SK-N-SH (cell line): ENCODE measurements around the gene BCHE. TPM values are rescaled to one million over a fixed set of nuclear protein-coding genes. Genes with fewer than 3 reads are reported as not detected.

ENCODE experiments used
- CTCF ChIA-PET: fragments of 300-600, 350-600 bp; formaldehyde crosslinking; extraction: SDS; loops from one replicate; lab custom pipeline; 2021; lab: Yijun Ruan, JAX
- POLR2A ChIA-PET: fragments of 350-600 bp; sonication (Branson Sonifier 250); formaldehyde crosslinking; extraction: SDS; loops from one replicate; lab custom pipeline; 2020; ENCODE audit warnings: antibody characterized with exemption, inconsistent platforms; lab: Yijun Ruan, JAX
- DNase-seq: peaks from one replicate; pipeline ENCODE4 v3.0.0; 2012
- H2AFZ ChIP-seq: fragments of 200-600 bp; sonication (generic); 2 replicates; pipeline ENCODE4 v1.8.1; 2016; ENCODE audit warnings: antibody characterized with exemption, mild to moderate bottlenecking, low read depth
- H3F3A ChIP-seq: fragments of 200-600 bp; sonication (generic); replicated peaks from 2 replicates; pipeline ENCODE3; 2016; ENCODE audit warnings: antibody characterized with exemption, mild to moderate bottlenecking; ENCODE audit not compliant: insufficient read depth
- H3K27ac ChIP-seq, 2 experiments: fragments of 200-500 bp in 1 of 2; fragments of 200-600 bp in 1 of 2; sonication (Bioruptor generic) in 1 of 2; sonication (generic), shearing (Covaris generic) in 1 of 2; 2 replicates each; pipeline versions ENCODE4 v1.5.1 to v1.6.1; 2014 to 2016; ENCODE audit warnings: low read depth in 2 of 2, inconsistent platforms in 1 of 2, low read length in 1 of 2, mild to moderate bottlenecking in 1 of 2, mixed read lengths in 1 of 2
- H3K27me3 ChIP-seq: fragments of 200-600 bp; sonication (generic), shearing (Covaris generic); 2 replicates; pipeline ENCODE4 v1.6.1; 2016; ENCODE audit warnings: mixed run types; ENCODE audit not compliant: insufficient read depth
- H3K36me3 ChIP-seq, 2 experiments: fragments of 200-500 bp in 1 of 2; fragments of 200-600 bp in 1 of 2; sonication (Bioruptor generic) in 1 of 2; sonication (generic) in 1 of 2; replicated peaks in 1 of 2; 2 replicates each; pipeline versions ENCODE3 to v1.5.1; 2014 to 2016; ENCODE audit warnings: low read length in 1 of 2, mild to moderate bottlenecking in 1 of 2; ENCODE audit not compliant: insufficient read depth in 2 of 2, control insufficient read depth in 1 of 2
- H3K4me1 ChIP-seq, 2 experiments: fragments of 200-500 bp in 1 of 2; fragments of 200-600 bp in 1 of 2; sonication (Bioruptor generic) in 1 of 2; sonication (generic), shearing (Covaris generic) in 1 of 2; 2 replicates each; pipeline versions ENCODE4 v1.5.1 to v1.6.1; 2014 to 2016; ENCODE audit warnings: low read depth in 1 of 2, low read length in 1 of 2, mixed run types in 1 of 2; ENCODE audit not compliant: insufficient read depth in 2 of 2, control insufficient read depth in 1 of 2
- H3K4me2 ChIP-seq: fragments of 200-600 bp; sonication (generic), shearing (Covaris generic); 2 replicates; pipeline ENCODE4 v1.6.1; 2017; ENCODE audit warnings: mixed run types
- H3K4me3 ChIP-seq, 2 experiments: fragments of 200-500 bp in 1 of 2; fragments of 200-600 bp in 1 of 2; sonication (Bioruptor generic) in 1 of 2; sonication (generic), shearing (Covaris generic) in 1 of 2; 2 replicates each; pipeline versions ENCODE4 v1.5.1 to v1.8.1; 2014 to 2016; ENCODE audit warnings: low read depth in 2 of 2, inconsistent platforms in 1 of 2, low read length in 1 of 2, mild to moderate bottlenecking in 1 of 2, mixed read lengths in 1 of 2, moderate library complexity in 1 of 2
- H3K79me2 ChIP-seq: fragments of 200-600 bp; sonication (generic); 2 replicates; pipeline ENCODE4 v1.8.1; 2017; ENCODE audit warnings: mild to moderate bottlenecking; ENCODE audit not compliant: insufficient read depth
- H3K9ac ChIP-seq: fragments of 200-600 bp; sonication (generic); 2 replicates; pipeline ENCODE4 v1.6.1; 2017; ENCODE audit warnings: mixed run types
- H3K9me2 ChIP-seq: fragments of 200-600 bp; sonication (generic); 2 replicates; pipeline ENCODE4 v1.6.1; 2017; ENCODE audit warnings: mixed run types
- H3K9me3 ChIP-seq: fragments of 200-600 bp; sonication (generic); 2 replicates; pipeline ENCODE4 v1.6.1; 2017; ENCODE audit warnings: mixed run types, mild to moderate bottlenecking, moderate library complexity
- H4K20me1 ChIP-seq: fragments of 200-600 bp; sonication (generic); 2 replicates; pipeline ENCODE4 v1.6.1; 2017; ENCODE audit warnings: mild to moderate bottlenecking, mixed run types; ENCODE audit not compliant: insufficient read depth
- CHD2 ChIP-seq: fragments of 150-350 bp; IDR thresholded peaks from 2 replicates; pipeline ENCODE4 v1.6.1; 2018; ENCODE audit warnings: low read length; ENCODE audit not compliant: partially characterized antibody
- ELF1 ChIP-seq: IDR thresholded peaks from 2 replicates; pipeline ENCODE4 v1.4.0; 2012
- EP300 ChIP-seq, 2 experiments: IDR thresholded peaks; 2 replicates each; pipeline versions ENCODE4 v1.4.0 to v1.6.1; 2012; ENCODE audit warnings: borderline replicate concordance in 1 of 2, low read depth in 1 of 2, low read length in 1 of 2
- FOXM1 ChIP-seq: IDR thresholded peaks from 2 replicates; pipeline ENCODE4 v1.4.0; 2012; ENCODE audit warnings: low read depth, mild to moderate bottlenecking
- GABPA ChIP-seq: IDR thresholded peaks from 2 replicates; pipeline ENCODE4 v1.4.0; 2012; ENCODE audit warnings: low read depth, mild to moderate bottlenecking
- GATA2 ChIP-seq: sonication (generic); formaldehyde crosslinking; IDR thresholded peaks from 2 replicates; pipeline ENCODE4 v1.5.0; 2020; ENCODE audit warnings: mild to moderate bottlenecking, missing genetic modification reagents
- JUND ChIP-seq: IDR thresholded peaks from 2 replicates; pipeline ENCODE4 v1.4.0; 2012
- MEF2A ChIP-seq: IDR thresholded peaks from 2 replicates; pipeline ENCODE4 v1.4.0; 2012; ENCODE audit warnings: low read depth, borderline replicate concordance
- NFIC ChIP-seq: IDR thresholded peaks from 2 replicates; pipeline ENCODE4 v1.4.0; 2012; ENCODE audit warnings: borderline replicate concordance
- NRF1 ChIP-seq: IDR thresholded peaks from 2 replicates; pipeline ENCODE4 v1.6.1; 2012; ENCODE audit warnings: low read depth, mild to moderate bottlenecking, low read length
- POLR2AphosphoS5 ChIP-seq: IDR thresholded peaks from 2 replicates; pipeline ENCODE4 v1.6.1; 2012; ENCODE audit warnings: low read depth, low read length
- RAD21 ChIP-seq: IDR thresholded peaks from 2 replicates; pipeline ENCODE4 v1.6.1; 2012; ENCODE audit warnings: mild to moderate bottlenecking, low read length
- RCOR1 ChIP-seq: fragments of 150-350 bp; IDR thresholded peaks from 2 replicates; pipeline ENCODE4 v1.6.1; 2017; ENCODE audit warnings: antibody characterized with exemption, low read length
- RXRA ChIP-seq: IDR thresholded peaks from 2 replicates; pipeline ENCODE4 v1.4.0; 2012; ENCODE audit warnings: low read depth, mild to moderate bottlenecking, borderline replicate concordance
- SMC3 ChIP-seq: IDR thresholded peaks from 2 replicates; pipeline ENCODE4 v1.6.1; 2012; ENCODE audit warnings: low read depth, low read length, improper control_type of control experiment
- TCF12 ChIP-seq: IDR thresholded peaks from 2 replicates; pipeline ENCODE4 v1.4.0; 2012
- TEAD4 ChIP-seq: IDR thresholded peaks from 2 replicates; pipeline ENCODE4 v1.4.0; 2012; ENCODE audit warnings: mild to moderate bottlenecking, borderline replicate concordance; ENCODE audit not compliant: insufficient read depth
- YY1 ChIP-seq: IDR thresholded peaks from 2 replicates; pipeline ENCODE4 v1.4.0; 2012; ENCODE audit warnings: low read depth, mild to moderate bottlenecking
- WGBS: methylation state at CpG from one replicate; pipeline ENCODE4 v1.1.6; 2017; ENCODE audit warnings: low lambda C conversion rate; 5-methylcytosine and 5-hydroxymethylcytosine counted together
- polyA plus RNA-seq, 3 experiments: library from polyadenylated mRNA; depleted of rRNA; stranded (reverse); fragments of >200 nt; gene quantifications; 2 replicates each; pipeline ENCODE4 v1.2.3, GENCODE V29; 2012
- TF ChIP-seq, protein P1 (sequence below): fragments of 200-600 bp; sonication (generic); IDR thresholded peaks from 2 replicates; pipeline ENCODE4 v1.6.1; 2017; ENCODE audit warnings: antibody characterized with exemption, mild to moderate bottlenecking, moderate library complexity
- TF ChIP-seq, protein P2 (sequence below): fragments of 150-350 bp; IDR thresholded peaks from 2 replicates; pipeline ENCODE4 v1.6.1; 2017; ENCODE audit warnings: antibody characterized with exemption, low read length, low read depth, borderline replicate concordance
- TF ChIP-seq, protein P3 (sequence below): fragments of 150-350 bp; IDR thresholded peaks from 2 replicates; pipeline ENCODE4 v1.6.1; 2016; ENCODE audit warnings: mild to moderate bottlenecking, low read depth, low read length
- TF ChIP-seq, protein P4 (sequence below): IDR thresholded peaks from 2 replicates; pipeline ENCODE4; 2012
- TF ChIP-seq, protein P5 (sequence below): IDR thresholded peaks from 2 replicates; pipeline ENCODE4 v1.4.0; 2012; ENCODE audit warnings: low read depth, borderline replicate concordance

Gene BCHE
- polyA plus RNA-seq, 1 of the 3 experiments (the other 2 are of a cell fraction), result not detected

DNA sequence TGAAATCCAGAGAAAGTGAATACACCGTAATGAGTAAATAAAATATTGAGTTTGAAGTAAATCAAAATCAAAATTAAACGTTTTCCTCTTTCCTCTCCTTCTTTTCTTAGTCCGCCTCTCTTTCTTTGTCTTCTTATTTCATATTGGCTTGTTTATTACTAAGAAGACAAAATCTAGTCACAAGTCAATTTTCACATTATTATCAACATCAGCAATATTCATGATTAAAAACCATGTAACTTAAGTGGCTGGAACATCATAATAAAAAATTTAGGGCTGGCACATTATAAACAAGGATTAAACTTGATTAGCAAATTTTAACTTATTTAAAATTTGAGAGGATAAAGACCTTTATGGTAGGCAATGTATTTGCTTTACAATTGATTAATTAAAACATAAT, 61.4 kb downstream of the BCHE start:
- H3K9me3 ChIP-seq, result no peaks in the 10 kb centered on the region
- H4K20me1 ChIP-seq, result no peaks in the 10 kb centered on the region
- TF ChIP-seq RAD21, result no peak
- TF ChIP-seq, protein P1, sequence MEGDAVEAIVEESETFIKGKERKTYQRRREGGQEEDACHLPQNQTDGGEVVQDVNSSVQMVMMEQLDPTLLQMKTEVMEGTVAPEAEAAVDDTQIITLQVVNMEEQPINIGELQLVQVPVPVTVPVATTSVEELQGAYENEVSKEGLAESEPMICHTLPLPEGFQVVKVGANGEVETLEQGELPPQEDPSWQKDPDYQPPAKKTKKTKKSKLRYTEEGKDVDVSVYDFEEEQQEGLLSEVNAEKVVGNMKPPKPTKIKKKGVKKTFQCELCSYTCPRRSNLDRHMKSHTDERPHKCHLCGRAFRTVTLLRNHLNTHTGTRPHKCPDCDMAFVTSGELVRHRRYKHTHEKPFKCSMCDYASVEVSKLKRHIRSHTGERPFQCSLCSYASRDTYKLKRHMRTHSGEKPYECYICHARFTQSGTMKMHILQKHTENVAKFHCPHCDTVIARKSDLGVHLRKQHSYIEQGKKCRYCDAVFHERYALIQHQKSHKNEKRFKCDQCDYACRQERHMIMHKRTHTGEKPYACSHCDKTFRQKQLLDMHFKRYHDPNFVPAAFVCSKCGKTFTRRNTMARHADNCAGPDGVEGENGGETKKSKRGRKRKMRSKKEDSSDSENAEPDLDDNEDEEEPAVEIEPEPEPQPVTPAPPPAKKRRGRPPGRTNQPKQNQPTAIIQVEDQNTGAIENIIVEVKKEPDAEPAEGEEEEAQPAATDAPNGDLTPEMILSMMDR, result no peak
- no peak for TF ChIP-seq NRF1
- TF ChIP-seq, protein P2, sequence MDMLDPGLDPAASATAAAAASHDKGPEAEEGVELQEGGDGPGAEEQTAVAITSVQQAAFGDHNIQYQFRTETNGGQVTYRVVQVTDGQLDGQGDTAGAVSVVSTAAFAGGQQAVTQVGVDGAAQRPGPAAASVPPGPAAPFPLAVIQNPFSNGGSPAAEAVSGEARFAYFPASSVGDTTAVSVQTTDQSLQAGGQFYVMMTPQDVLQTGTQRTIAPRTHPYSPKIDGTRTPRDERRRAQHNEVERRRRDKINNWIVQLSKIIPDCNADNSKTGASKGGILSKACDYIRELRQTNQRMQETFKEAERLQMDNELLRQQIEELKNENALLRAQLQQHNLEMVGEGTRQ, result no peak
- TF ChIP-seq NFIC, result no peak
- no peak for TF ChIP-seq TCF12
- TF ChIP-seq SMC3, result no peak
- TF ChIP-seq POLR2AphosphoS5, result no peak
- TF ChIP-seq GATA2 (CRISPR knock-in tag), result no peak
- no peak for TF ChIP-seq GABPA
- no peak for TF ChIP-seq YY1
- no peak for TF ChIP-seq JUND
- TF ChIP-seq, protein P3, sequence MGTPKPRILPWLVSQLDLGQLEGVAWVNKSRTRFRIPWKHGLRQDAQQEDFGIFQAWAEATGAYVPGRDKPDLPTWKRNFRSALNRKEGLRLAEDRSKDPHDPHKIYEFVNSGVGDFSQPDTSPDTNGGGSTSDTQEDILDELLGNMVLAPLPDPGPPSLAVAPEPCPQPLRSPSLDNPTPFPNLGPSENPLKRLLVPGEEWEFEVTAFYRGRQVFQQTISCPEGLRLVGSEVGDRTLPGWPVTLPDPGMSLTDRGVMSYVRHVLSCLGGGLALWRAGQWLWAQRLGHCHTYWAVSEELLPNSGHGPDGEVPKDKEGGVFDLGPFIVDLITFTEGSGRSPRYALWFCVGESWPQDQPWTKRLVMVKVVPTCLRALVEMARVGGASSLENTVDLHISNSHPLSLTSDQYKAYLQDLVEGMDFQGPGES, result no peak
- no peaks in the 10 kb centered on the region for H3K36me3 ChIP-seq
- no peak overlapping the region for H3K9ac ChIP-seq
- no peaks in the 10 kb centered on the region for H3F3A ChIP-seq
- ChIA-PET CTCF (no interaction called here), POLR2A (no interaction called here)
- H3K4me2 ChIP-seq, result no peak overlapping the region
- no peak overlapping the region for H3K27ac ChIP-seq
- H3K27me3 ChIP-seq, result no peaks in the 10 kb centered on the region
- no peak overlapping the region for H3K4me3 ChIP-seq
- no peaks in the 10 kb centered on the region for H3K79me2 ChIP-seq
- 14% methylated on average over 3 of the region's 3 CpGs for WGBS
- no peaks in the 10 kb centered on the region for H3K9me2 ChIP-seq
- H3K4me1 ChIP-seq, result no peaks in the 10 kb centered on the region
- H2AFZ ChIP-seq, result no peak overlapping the region
- DNase-seq, result no peak

DNA sequence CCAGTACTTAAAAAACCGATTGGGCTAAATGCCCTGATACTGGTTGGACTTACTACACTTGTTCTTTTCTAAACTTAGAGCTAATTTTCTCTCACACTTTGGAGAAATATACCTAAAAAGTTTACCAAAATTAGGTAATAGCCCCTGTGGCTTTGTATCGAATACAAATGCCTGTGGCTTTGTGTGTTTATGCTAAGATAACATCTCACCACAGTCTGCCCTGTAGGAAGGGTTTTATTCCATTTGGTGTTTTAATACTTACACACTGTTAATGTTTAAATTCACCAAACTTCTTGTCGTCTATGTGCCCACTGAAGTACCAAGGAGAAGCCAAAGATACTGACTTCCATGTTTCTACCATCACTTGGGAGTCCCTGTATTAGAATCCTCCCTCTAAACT, 66.4 kb downstream of the BCHE start:
- Histone ChIP-seq H2AFZ (no peak overlapping the region), H3K9ac (no peak overlapping the region), H3K79me2 (no peaks in the 10 kb centered on the region), H3K9me3 (no peaks in the 10 kb centered on the region), H4K20me1 (no peaks in the 10 kb centered on the region), H3K36me3 (no peaks in the 10 kb centered on the region), H3K27ac (no peak overlapping the region), H3K4me2 (no peak overlapping the region), H3F3A (no peaks in the 10 kb centered on the region), H3K4me3 (no peak overlapping the region), H3K4me1 (no peaks in the 10 kb centered on the region), H3K9me2 (no peaks in the 10 kb centered on the region), H3K27me3 (no peaks in the 10 kb centered on the region)
- no peak for DNase-seq
- POLR2A ChIA-PET, result no interaction called here
- WGBS, result 3% methylated on average over 3 of the region's 3 CpGs
- CTCF ChIA-PET, result no interaction called here
- no peak for TF ChIP-seq FOXM1
- TF ChIP-seq GATA2 (CRISPR knock-in tag), result no peak
- TF ChIP-seq TEAD4, result no peak
- no peak for TF ChIP-seq MEF2A
- no peak for TF ChIP-seq RCOR1
- TF ChIP-seq, protein P4, sequence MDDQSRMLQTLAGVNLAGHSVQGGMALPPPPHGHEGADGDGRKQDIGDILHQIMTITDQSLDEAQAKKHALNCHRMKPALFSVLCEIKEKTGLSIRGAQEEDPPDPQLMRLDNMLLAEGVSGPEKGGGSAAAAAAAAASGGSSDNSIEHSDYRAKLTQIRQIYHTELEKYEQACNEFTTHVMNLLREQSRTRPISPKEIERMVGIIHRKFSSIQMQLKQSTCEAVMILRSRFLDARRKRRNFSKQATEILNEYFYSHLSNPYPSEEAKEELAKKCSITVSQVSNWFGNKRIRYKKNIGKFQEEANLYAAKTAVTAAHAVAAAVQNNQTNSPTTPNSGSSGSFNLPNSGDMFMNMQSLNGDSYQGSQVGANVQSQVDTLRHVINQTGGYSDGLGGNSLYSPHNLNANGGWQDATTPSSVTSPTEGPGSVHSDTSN, result no peak
- no peak for TF ChIP-seq NRF1
- no peak for TF ChIP-seq CHD2
- no peak for TF ChIP-seq YY1
- TF ChIP-seq, protein P5, sequence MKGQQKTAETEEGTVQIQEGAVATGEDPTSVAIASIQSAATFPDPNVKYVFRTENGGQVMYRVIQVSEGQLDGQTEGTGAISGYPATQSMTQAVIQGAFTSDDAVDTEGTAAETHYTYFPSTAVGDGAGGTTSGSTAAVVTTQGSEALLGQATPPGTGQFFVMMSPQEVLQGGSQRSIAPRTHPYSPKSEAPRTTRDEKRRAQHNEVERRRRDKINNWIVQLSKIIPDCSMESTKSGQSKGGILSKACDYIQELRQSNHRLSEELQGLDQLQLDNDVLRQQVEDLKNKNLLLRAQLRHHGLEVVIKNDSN, result no peak
- no peak for TF ChIP-seq RAD21
- TF ChIP-seq RXRA, result no peak
- TF ChIP-seq EP300 (IDR thresholded peaks at IDR 0.05; ENCODE audit: borderline replicate concordance in 1 of 2, low read depth in 1 of 2, low read length in 1 of 2), result no peak
- TF ChIP-seq, protein P1, result no peak
- TF ChIP-seq ELF1, result no peak
